ENCODE results near the gene MSI2.

MSI2 gene

GRCh38 chr17:57556320-57556719 lies 300.0 kb downstream of the MSI2 start:
- DNase-seq (ENCODE audit: low read depth, low spot score), result no peak
- Histone ChIP-seq H3K9me3 (ENCODE audit: control insufficient read depth, insufficient read depth, low read length) (no peaks in the 10 kb centered on the region), H3K4me1 (ENCODE audit: control insufficient read depth, insufficient read depth, low read length) (peaks cover 12% of the 10 kb centered on the region), H3K27ac (ENCODE audit: low read length) (no peak overlapping the region), H3K4me3 (ENCODE audit: low read length) (no peak overlapping the region), H3K36me3 (ENCODE audit: control insufficient read depth, insufficient read depth, low read length) (no peaks in the 10 kb centered on the region), H3K27me3 (ENCODE audit: control insufficient read depth, insufficient read depth, low read length) (no peaks in the 10 kb centered on the region)
- no CpG with 5 or more reads among the region's 5 CpGs for WGBS (ENCODE audit: insufficient coverage, insufficient read length)

- WGBS (ENCODE audit: insufficient coverage, insufficient read length), result no CpG with 5 or more reads among the region's 8 CpGs
- Histone ChIP-seq H3K27ac (ENCODE audit: low read length) (no peak overlapping the region), H3K4me3 (ENCODE audit: low read length) (no peak overlapping the region), H3K27me3 (ENCODE audit: control insufficient read depth, insufficient read depth, low read length) (no peaks in the 10 kb centered on the region), H3K36me3 (ENCODE audit: control insufficient read depth, insufficient read depth, low read length) (no peaks in the 10 kb centered on the region), H3K9me3 (ENCODE audit: control insufficient read depth, insufficient read depth, low read length) (no peaks in the 10 kb centered on the region), H3K4me1 (ENCODE audit: control insufficient read depth, insufficient read depth, low read length) (peaks cover 8% of the 10 kb centered on the region)
- no peak for DNase-seq (ENCODE audit: low read depth, low spot score)
Measured at GRCh38 chr17:57556977-57557376, 300.7 kb downstream of the MSI2 start.

- Histone ChIP-seq H3K36me3 (ENCODE audit: control insufficient read depth, insufficient read depth, low read length) (no peaks in the 10 kb centered on the region), H3K27me3 (ENCODE audit: control insufficient read depth, insufficient read depth, low read length) (no peaks in the 10 kb centered on the region), H3K4me3 (ENCODE audit: low read length) (no peak overlapping the region), H3K27ac (ENCODE audit: low read length) (no peak overlapping the region), H3K9me3 (ENCODE audit: control insufficient read depth, insufficient read depth, low read length) (no peaks in the 10 kb centered on the region), H3K4me1 (ENCODE audit: control insufficient read depth, insufficient read depth, low read length) (peaks cover 7% of the 10 kb centered on the region)
- DNase-seq (ENCODE audit: low read depth, low spot score), result no peak
- no CpG with 5 or more reads among the region's 4 CpGs for WGBS (ENCODE audit: insufficient coverage, insufficient read length)
Measured at GRCh38 chr17:57557416-57557815, 301.1 kb downstream of the MSI2 start.

- WGBS (ENCODE audit: insufficient coverage, insufficient read length), result no CpG with 5 or more reads among the region's 22 CpGs
- Histone ChIP-seq H3K36me3 (ENCODE audit: control insufficient read depth, insufficient read depth, low read length) (no peaks in the 10 kb centered on the region), H3K27ac (ENCODE audit: low read length) (no peak overlapping the region), H3K4me1 (ENCODE audit: control insufficient read depth, insufficient read depth, low read length) (peaks cover 7% of the 10 kb centered on the region), H3K27me3 (ENCODE audit: control insufficient read depth, insufficient read depth, low read length) (no peaks in the 10 kb centered on the region), H3K4me3 (ENCODE audit: low read length) (no peak overlapping the region), H3K9me3 (ENCODE audit: control insufficient read depth, insufficient read depth, low read length) (no peaks in the 10 kb centered on the region)
- DNase-seq (ENCODE audit: low read depth, low spot score), result no peak
Measured at GRCh38 chr17:57557834-57558681, 301.7 kb downstream of the MSI2 start.

- WGBS (ENCODE audit: insufficient coverage, insufficient read length), result no CpG with 5 or more reads among the region's 7 CpGs
- Histone ChIP-seq H3K4me1 (ENCODE audit: control insufficient read depth, insufficient read depth, low read length) (peaks cover 4% of the 10 kb centered on the region; the same call in 1 of the 2 replicates), H3K36me3 (ENCODE audit: control insufficient read depth, insufficient read depth, low read length) (no peaks in the 10 kb centered on the region), H3K27ac (ENCODE audit: low read length) (no peak overlapping the region), H3K4me3 (ENCODE audit: low read length) (no peak overlapping the region), H3K27me3 (ENCODE audit: control insufficient read depth, insufficient read depth, low read length) (no peaks in the 10 kb centered on the region), H3K9me3 (ENCODE audit: control insufficient read depth, insufficient read depth, low read length) (no peaks in the 10 kb centered on the region)
- no peak for DNase-seq (ENCODE audit: low read depth, low spot score)
Measured at GRCh38 chr17:57559226-57559625, 302.9 kb downstream of the MSI2 start.

- Histone ChIP-seq H3K4me3 (ENCODE audit: low read length) (no peak overlapping the region), H3K27ac (ENCODE audit: low read length) (no peak overlapping the region), H3K9me3 (ENCODE audit: control insufficient read depth, insufficient read depth, low read length) (no peaks in the 10 kb centered on the region), H3K27me3 (ENCODE audit: control insufficient read depth, insufficient read depth, low read length) (no peaks in the 10 kb centered on the region), H3K4me1 (ENCODE audit: control insufficient read depth, insufficient read depth, low read length) (peaks cover 3% of the 10 kb centered on the region; the same call in 1 of the 2 replicates), H3K36me3 (ENCODE audit: control insufficient read depth, insufficient read depth, low read length) (no peaks in the 10 kb centered on the region)
- DNase-seq (ENCODE audit: low read depth, low spot score), result no peak
- no CpG with 5 or more reads among the region's 14 CpGs for WGBS (ENCODE audit: insufficient coverage, insufficient read length)
Measured at GRCh38 chr17:57559634-57560318, 303.5 kb downstream of the MSI2 start.

- no CpG with 5 or more reads among the region's 4 CpGs for WGBS (ENCODE audit: insufficient coverage, insufficient read length)
- Histone ChIP-seq H3K27ac (ENCODE audit: low read length) (no peak overlapping the region), H3K36me3 (ENCODE audit: control insufficient read depth, insufficient read depth, low read length) (no peaks in the 10 kb centered on the region), H3K4me3 (ENCODE audit: low read length) (no peak overlapping the region), H3K9me3 (ENCODE audit: control insufficient read depth, insufficient read depth, low read length) (no peaks in the 10 kb centered on the region), H3K4me1 (ENCODE audit: control insufficient read depth, insufficient read depth, low read length) (peaks cover 3% of the 10 kb centered on the region; the same call in 1 of the 2 replicates), H3K27me3 (ENCODE audit: control insufficient read depth, insufficient read depth, low read length) (no peaks in the 10 kb centered on the region)
- no peak for DNase-seq (ENCODE audit: low read depth, low spot score)
Measured at GRCh38 chr17:57560319-57560705, 304.0 kb downstream of the MSI2 start.

GRCh38 chr17:57561072-57561861 lies 304.9 kb downstream of the MSI2 start:
- no peak for DNase-seq (ENCODE audit: low read depth, low spot score)
- Histone ChIP-seq H3K9me3 (ENCODE audit: control insufficient read depth, insufficient read depth, low read length) (no peaks in the 10 kb centered on the region), H3K4me1 (ENCODE audit: control insufficient read depth, insufficient read depth, low read length) (peaks cover 3% of the 10 kb centered on the region; the same call in 1 of the 2 replicates), H3K36me3 (ENCODE audit: control insufficient read depth, insufficient read depth, low read length) (no peaks in the 10 kb centered on the region), H3K27ac (ENCODE audit: low read length) (no peak overlapping the region), H3K4me3 (ENCODE audit: low read length) (no peak overlapping the region), H3K27me3 (ENCODE audit: control insufficient read depth, insufficient read depth, low read length) (no peaks in the 10 kb centered on the region)
- whole genome bisulfite sequencing (ENCODE audit: insufficient coverage, insufficient read length), result no CpG with 5 or more reads among the region's 12 CpGs

- Histone ChIP-seq H3K27ac (ENCODE audit: low read length) (no peak overlapping the region), H3K27me3 (ENCODE audit: control insufficient read depth, insufficient read depth, low read length) (no peaks in the 10 kb centered on the region), H3K4me1 (ENCODE audit: control insufficient read depth, insufficient read depth, low read length) (peaks cover 3% of the 10 kb centered on the region; the same call in 1 of the 2 replicates), H3K4me3 (ENCODE audit: low read length) (no peak overlapping the region), H3K9me3 (ENCODE audit: control insufficient read depth, insufficient read depth, low read length) (no peaks in the 10 kb centered on the region), H3K36me3 (ENCODE audit: control insufficient read depth, insufficient read depth, low read length) (no peaks in the 10 kb centered on the region)
- no peak for DNase-seq (ENCODE audit: low read depth, low spot score)
- WGBS (ENCODE audit: insufficient coverage, insufficient read length), result no CpG with 5 or more reads among the region's 7 CpGs
Measured at GRCh38 chr17:57562184-57562698, 305.9 kb downstream of the MSI2 start.

GRCh38 chr17:57563958-57564357 lies 307.6 kb downstream of the MSI2 start:
- DNase-seq (ENCODE audit: low read depth, low spot score), result no peak
- no CpG with 5 or more reads among the region's 8 CpGs for WGBS (ENCODE audit: insufficient coverage, insufficient read length)

More at GRCh38 chr17:57563958-57564357, 307.6 kb downstream of the MSI2 start:
- Histone ChIP-seq H3K4me1 (ENCODE audit: control insufficient read depth, insufficient read depth, low read length) (no peaks in the 10 kb centered on the region), H3K36me3 (ENCODE audit: control insufficient read depth, insufficient read depth, low read length) (no peaks in the 10 kb centered on the region), H3K27me3 (ENCODE audit: control insufficient read depth, insufficient read depth, low read length) (no peaks in the 10 kb centered on the region), H3K27ac (ENCODE audit: low read length) (no peak overlapping the region), H3K9me3 (ENCODE audit: control insufficient read depth, insufficient read depth, low read length) (no peaks in the 10 kb centered on the region), H3K4me3 (ENCODE audit: low read length) (no peak overlapping the region)
